ENCODE results near the gene TACR2. TPM values are rescaled to one million over a fixed set of nuclear protein-coding genes. Genes with fewer than 3 reads are reported as not detected.

Gene TACR2
- total RNA-seq, 1 donor from 2014 or later: 0.13 TPM

- DNase-seq (ENCODE audit: low spot score): peak; percentile 70
- intact Hi-C loops (cut with DNase I): no loop called here
Measured at GRCh38 chr10:69359594-69359993, 57.1 kb downstream of the TACR2 start.

- intact Hi-C loops (cut with DNase I): no loop called here
- no peak for DNase-seq (ENCODE audit: low spot score)
Measured at GRCh38 chr10:69359148-69359547, 57.6 kb downstream of the TACR2 start.

DNA sequence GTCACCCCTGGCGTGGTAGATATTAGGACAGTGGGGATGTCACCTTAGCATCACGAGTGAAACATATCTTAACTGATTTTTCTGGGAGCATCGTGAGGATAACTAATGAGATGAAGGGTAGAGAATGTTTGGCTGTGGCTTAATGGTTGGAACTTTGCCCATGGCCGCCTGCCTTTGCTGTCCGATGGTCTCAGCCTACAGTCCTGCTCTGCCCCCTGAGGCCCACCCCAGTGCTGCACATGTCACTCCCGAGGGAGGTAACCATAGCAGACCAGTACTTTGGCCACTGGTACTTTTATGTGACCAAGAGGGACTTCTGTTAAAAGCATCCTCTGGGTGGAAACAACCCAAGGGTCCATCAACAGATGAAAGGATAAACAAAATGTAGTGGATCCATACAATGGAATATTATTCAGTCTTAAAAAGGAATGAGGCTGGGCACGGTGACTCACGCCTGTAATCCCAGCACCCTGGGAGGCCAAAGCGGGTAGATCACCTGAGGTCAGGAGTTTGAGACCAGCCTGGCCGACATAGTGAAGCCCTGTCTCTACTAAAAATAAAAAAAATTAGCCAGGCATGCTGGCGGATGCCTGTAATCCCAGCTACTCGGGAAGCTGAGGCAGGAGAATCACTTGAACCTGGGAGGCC is 58.4 kb downstream of the TACR2 start:
- intact Hi-C loops (cut with DNase I): no loop called here
- no peak for DNase-seq (ENCODE audit: low spot score)

DNA sequence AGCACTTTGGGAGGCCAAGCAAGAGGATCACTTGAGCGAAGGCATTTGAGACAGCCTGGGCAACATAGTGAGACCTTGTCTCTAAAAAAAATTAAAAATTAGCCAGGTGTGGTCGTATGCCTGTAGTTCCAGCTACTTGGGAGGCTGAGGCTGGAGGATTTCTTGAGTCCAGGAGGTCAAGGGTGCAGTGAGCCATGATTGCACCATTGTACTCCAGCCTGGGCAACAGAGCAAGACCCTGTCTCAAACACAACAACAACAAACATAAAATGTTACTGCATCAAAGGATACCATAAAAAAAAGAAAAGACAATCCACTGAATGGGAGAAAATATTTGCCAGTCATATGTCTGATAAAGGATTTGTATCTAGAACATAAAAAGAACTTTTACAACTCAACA is 60.5 kb downstream of the TACR2 start:
- no peak for DNase-seq (ENCODE audit: low spot score)
- intact Hi-C loops (cut with DNase I): no loop called here

- no peak for DNase-seq (ENCODE audit: low spot score)
- intact Hi-C loops (cut with DNase I): no loop called here
Measured at GRCh38 chr10:69353977-69354635, 62.6 kb downstream of the TACR2 start.

Other genes with a start within 250 kb of the TACR2 start
- gene SUPV3L1, start 236.7 kb downstream of the TACR2 start, total RNA-seq: 30.0 TPM
- gene HKDC1, start 196.6 kb downstream of the TACR2 start, total RNA-seq: not detected
- 315 TPM for gene HK1, start 138.4 kb downstream of the TACR2 start, total RNA-seq
- 6.9 TPM for gene TSPAN15, start 34.5 kb upstream of the TACR2 start, total RNA-seq
- gene NEUROG3, start 156.5 kb upstream of the TACR2 start, total RNA-seq: not detected
- gene FAM241B, start 213.3 kb upstream of the TACR2 start, total RNA-seq: 5.7 TPM

All from cardiac septum (tissue), 1 donor.